H1 (cell line): ENCODE results near the gene NEK2. TPM values are rescaled to one million over a fixed set of nuclear protein-coding genes. Genes with fewer than 3 reads are reported as not detected.

ENCODE experiments used
- JUND ChIP-seq: IDR thresholded peaks from 2 replicates; pipeline ENCODE4 v1.6.1; 2011; ENCODE audit warnings: mild to moderate bottlenecking, improper control_type of control experiment, low read length
- polyA plus RNA-seq, 7 experiments: library from polyadenylated mRNA; depleted of rRNA in 3 of 7; stranded (reverse) in 5 of 7; unstranded in 2 of 7; fragments of >200 nt in 5 of 7; fragments of 200-250 nt in 2 of 7; gene quantifications; 1 replicate in 5 of 7; 2 replicates in 1 of 7; 4 replicates in 1 of 7; pipeline versions ENCODE4 v1.2.1 to v1.2.3, GENCODE V29; 2011 to 2013; ENCODE audit warnings: missing spikeins in 2 of 7, mixed read lengths in 2 of 7
- total RNA-seq: library from RNA; stranded (reverse); fragmentation: NEBNext Ultra II Directional; extraction: Animal tissue kit (Norgen Biotek cat#: 25700); gene quantifications from 2 replicates; pipeline ENCODE4 v1.2.1, GENCODE V29; 2021
- TF ChIP-seq, protein P1 (sequence below), 3 experiments: IDR thresholded peaks; 1 replicate in 2 of 3; 2 replicates in 1 of 3; pipeline versions ENCODE4 v1.5.1 to v1.6.1; 2011; ENCODE audit warnings: low read length in 3 of 3, mild to moderate bottlenecking in 3 of 3, inconsistent platforms in 2 of 3, low read depth in 1 of 3, moderate library complexity in 1 of 3; ENCODE audit not compliant: insufficient read depth in 1 of 3; ENCODE audit errors: control extremely low read depth in 1 of 3

NEK2 gene
- total and polyA plus RNA-seq, 2 of the 8 experiments (the other 6 are each of a cell fraction or from before 2014, with no cell fraction given), result 8.4 to 22.9 TPM

DNA sequence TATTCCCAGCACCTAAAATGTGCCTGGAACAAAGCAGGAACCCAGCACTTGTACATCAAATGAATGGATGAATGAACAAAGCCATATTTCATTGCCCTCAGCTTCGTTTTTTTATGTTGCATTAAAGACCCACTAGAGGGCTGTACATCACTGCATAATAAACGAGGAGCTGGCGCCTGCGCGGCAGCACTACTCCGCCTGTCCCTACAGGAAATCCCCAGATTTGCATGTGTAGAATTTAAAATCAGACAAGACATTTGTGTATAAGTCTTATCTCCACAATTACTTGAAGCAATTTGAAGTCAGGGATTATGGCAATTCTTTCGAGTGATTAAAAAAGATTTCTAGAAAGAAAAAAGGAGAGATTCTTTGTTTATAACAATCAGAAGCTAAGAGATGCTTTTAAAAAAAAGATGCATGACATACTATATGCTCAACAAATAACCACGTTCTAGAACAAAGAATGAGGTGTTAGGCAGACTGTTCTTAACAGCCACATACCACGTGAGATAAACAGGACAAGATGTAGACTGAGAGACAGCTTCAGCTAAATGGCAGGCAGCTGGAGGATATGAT, 5.4 kb upstream of the NEK2 start (continued):
- TF ChIP-seq, protein P1, sequence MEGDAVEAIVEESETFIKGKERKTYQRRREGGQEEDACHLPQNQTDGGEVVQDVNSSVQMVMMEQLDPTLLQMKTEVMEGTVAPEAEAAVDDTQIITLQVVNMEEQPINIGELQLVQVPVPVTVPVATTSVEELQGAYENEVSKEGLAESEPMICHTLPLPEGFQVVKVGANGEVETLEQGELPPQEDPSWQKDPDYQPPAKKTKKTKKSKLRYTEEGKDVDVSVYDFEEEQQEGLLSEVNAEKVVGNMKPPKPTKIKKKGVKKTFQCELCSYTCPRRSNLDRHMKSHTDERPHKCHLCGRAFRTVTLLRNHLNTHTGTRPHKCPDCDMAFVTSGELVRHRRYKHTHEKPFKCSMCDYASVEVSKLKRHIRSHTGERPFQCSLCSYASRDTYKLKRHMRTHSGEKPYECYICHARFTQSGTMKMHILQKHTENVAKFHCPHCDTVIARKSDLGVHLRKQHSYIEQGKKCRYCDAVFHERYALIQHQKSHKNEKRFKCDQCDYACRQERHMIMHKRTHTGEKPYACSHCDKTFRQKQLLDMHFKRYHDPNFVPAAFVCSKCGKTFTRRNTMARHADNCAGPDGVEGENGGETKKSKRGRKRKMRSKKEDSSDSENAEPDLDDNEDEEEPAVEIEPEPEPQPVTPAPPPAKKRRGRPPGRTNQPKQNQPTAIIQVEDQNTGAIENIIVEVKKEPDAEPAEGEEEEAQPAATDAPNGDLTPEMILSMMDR (IDR thresholded peaks at IDR 0.05; ENCODE audit: control extremely low read depth in 1 of 3, insufficient read depth in 1 of 3, low read depth in 1 of 3, low read length in 3 of 3), result peak; percentile 38 to 85 (median 55)
- TF ChIP-seq JUND, result no peak
